ENCODE results near the gene PTGIS.

The PTGIS gene

GRCh38 chr20:49466114-49466912 lies 101.6 kb downstream of the PTGIS start:
- DNase-seq, result no peak

GRCh38 chr20:49464556-49464955 lies 103.4 kb downstream of the PTGIS start:
- DNase-seq, result no peak

GRCh38 chr20:49462626-49463025 lies 105.3 kb downstream of the PTGIS start:
- DNase-seq, result no peak

GRCh38 chr20:49461894-49462620 lies 105.9 kb downstream of the PTGIS start:
- DNase-seq, result no peak

GRCh38 chr20:49460916-49461315 lies 107.0 kb downstream of the PTGIS start:
- DNase-seq, result no peak

- no peak for DNase-seq
Measured at GRCh38 chr20:49460131-49460530, 107.8 kb downstream of the PTGIS start.

- DNase-seq, result no peak
Measured at GRCh38 chr20:49459684-49460083, 108.3 kb downstream of the PTGIS start.

- no peak for DNase-seq
Measured at GRCh38 chr20:49457444-49457843, 110.5 kb downstream of the PTGIS start.

GRCh38 chr20:49456646-49457045 lies 111.3 kb downstream of the PTGIS start:
- no peak for DNase-seq

GRCh38 chr20:49455691-49456090 lies 112.2 kb downstream of the PTGIS start:
- DNase-seq, result no peak

All from CD4-positive, alpha-beta T cell treated with Interleukin-15 for 1 hour (primary cell).